ENCODE measurements around the gene CEP192.

GRCh38 chr18:13137670-13138419 is 146.7 kb downstream of the CEP192 start:
- TF ChIP-seq, protein P1, sequence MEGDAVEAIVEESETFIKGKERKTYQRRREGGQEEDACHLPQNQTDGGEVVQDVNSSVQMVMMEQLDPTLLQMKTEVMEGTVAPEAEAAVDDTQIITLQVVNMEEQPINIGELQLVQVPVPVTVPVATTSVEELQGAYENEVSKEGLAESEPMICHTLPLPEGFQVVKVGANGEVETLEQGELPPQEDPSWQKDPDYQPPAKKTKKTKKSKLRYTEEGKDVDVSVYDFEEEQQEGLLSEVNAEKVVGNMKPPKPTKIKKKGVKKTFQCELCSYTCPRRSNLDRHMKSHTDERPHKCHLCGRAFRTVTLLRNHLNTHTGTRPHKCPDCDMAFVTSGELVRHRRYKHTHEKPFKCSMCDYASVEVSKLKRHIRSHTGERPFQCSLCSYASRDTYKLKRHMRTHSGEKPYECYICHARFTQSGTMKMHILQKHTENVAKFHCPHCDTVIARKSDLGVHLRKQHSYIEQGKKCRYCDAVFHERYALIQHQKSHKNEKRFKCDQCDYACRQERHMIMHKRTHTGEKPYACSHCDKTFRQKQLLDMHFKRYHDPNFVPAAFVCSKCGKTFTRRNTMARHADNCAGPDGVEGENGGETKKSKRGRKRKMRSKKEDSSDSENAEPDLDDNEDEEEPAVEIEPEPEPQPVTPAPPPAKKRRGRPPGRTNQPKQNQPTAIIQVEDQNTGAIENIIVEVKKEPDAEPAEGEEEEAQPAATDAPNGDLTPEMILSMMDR (IDR thresholded peaks at IDR 0.05; ENCODE audit: low read depth, low read length, missing input control): no peak
- peak in 1 of 2 donors; percentile 39 for TF ChIP-seq JUND (IDR thresholded peaks at IDR 0.05)
- TF ChIP-seq SP1 (IDR thresholded peaks at IDR 0.05): peak; percentile 99
- TF ChIP-seq ZBTB33 (IDR thresholded peaks at IDR 0.05): peak; percentile 58
- peak; percentile 90 for TF ChIP-seq YY1 (IDR thresholded peaks at IDR 0.05)
- TF ChIP-seq EGR1 (IDR thresholded peaks at IDR 0.05; ENCODE audit: low read depth in 2 of 2): peak in 1 of 2 donors; percentile 43
- no peak for TF ChIP-seq TAF1 (conservative IDR thresholded peaks at IDR 0.05)
- peak; percentile 84 for TF ChIP-seq FOXA2 (IDR thresholded peaks at IDR 0.05)

Data from liver (tissue), 3 donors.